Cardiac muscle cell (in vitro differentiated cells and primary cell): Measurements from ENCODE around the gene VAV3. TPM values are rescaled to one million over a fixed set of nuclear protein-coding genes. Genes with fewer than 3 reads are reported as not detected.
A peak's percentile ranks its signal among the peaks of the same experiment; 100 is the strongest.

Experiments used
- DNase-seq, 2 donors: peaks; one replicate each; pipeline versions ENCODE4 v3.0.0 to v3.0.0-alpha.2; 2010 to 2017; ENCODE audit warnings: low read depth in 1 of 2, low spot score in 1 of 2
- H3K27ac ChIP-seq: fragments of 200-600 bp; sonication (generic); 2 replicates; pipeline ENCODE4 v1.5.1; 2016
- H3K27me3 ChIP-seq: fragments of 200-600 bp; sonication (generic); 2 replicates; pipeline ENCODE4 v1.6.0; 2016; ENCODE audit warnings: control low read depth
- H3K36me3 ChIP-seq: fragments of 200-600 bp; sonication (generic); 2 replicates; pipeline ENCODE4 v1.5.1; 2016; ENCODE audit warnings: control low read depth
- H3K4me1 ChIP-seq: fragments of 200-600 bp; sonication (generic); 2 replicates; pipeline ENCODE4 v1.8.1; 2017; ENCODE audit warnings: low read depth, mild to moderate bottlenecking, mixed run types
- H3K4me3 ChIP-seq: fragments of 200-600 bp; sonication (generic); 2 replicates; pipeline ENCODE4 v1.5.1; 2016; ENCODE audit warnings: mild to moderate bottlenecking
- H3K9me3 ChIP-seq: fragments of 200-600 bp; sonication (generic); 2 replicates; pipeline ENCODE4 v1.5.1; 2017; ENCODE audit warnings: low read depth, mild to moderate bottlenecking, control low read depth
- CTCF ChIP-seq: IDR thresholded peaks from 2 replicates; pipeline ENCODE4 v1.5.1; 2012; ENCODE audit warnings: low read depth, mild to moderate bottlenecking, low read length
- polyA plus RNA-seq: library from polyadenylated mRNA; unstranded; fragments of >200 nt; fragmentation: Nextera tagmentation; extraction: Ambion mirVana; gene quantifications from 2 replicates; pipeline ENCODE4 v1.2.1, GENCODE V29; 2016
- total RNA-seq: library from RNA; depleted of rRNA; stranded (reverse); fragments of >200 nt; gene quantifications from 2 replicates; pipeline ENCODE4 v1.2.3, GENCODE V29; 2016

Gene VAV3
- total and polyA plus RNA-seq, 2 experiments from 2014 or later: 0.33 to 0.86 TPM

DNA sequence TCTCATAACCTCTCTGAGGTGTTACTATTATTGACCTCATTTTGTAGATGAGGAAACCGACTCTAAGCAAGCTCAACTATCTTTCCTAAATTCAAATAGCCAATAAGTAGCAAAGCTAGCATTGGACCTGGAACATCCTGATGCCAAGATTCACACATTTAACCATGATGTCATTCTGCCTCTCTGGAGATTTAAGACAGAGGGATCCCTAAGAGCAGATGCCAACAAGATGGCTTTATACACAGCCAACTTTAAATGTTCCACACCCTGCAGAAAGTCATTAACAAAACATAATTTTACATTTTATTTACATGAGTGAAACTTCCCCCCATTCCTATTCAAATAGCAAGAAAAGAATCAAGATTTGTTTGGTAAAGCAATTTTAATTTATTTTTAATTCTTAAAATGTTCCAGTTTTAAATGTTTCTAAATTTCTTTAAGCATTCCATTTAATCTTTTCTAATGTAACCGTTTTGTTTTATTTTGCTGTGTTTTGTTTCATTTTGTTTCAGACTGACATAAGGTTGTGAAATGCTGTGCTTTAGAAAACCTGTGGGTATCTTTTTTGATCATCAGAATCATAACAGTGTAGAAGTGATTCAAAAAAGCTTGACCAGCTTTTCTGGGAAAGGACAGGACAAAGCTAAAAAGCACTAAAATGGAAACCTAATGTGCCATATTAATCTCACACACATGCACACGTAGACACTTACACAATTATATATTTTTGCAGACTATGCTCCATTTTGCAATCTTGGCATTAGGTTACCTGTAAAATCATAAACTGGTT is 7.6 kb upstream of the VAV3 start:
- Histone ChIP-seq H3K27ac (no peak overlapping the region), H3K4me3 (no peak overlapping the region), H3K4me1 (no peaks in the 10 kb centered on the region), H3K27me3 (no peaks in the 10 kb centered on the region), H3K9me3 (no peaks in the 10 kb centered on the region), H3K36me3 (no peaks in the 10 kb centered on the region)
- DNase-seq: no peak
- TF ChIP-seq CTCF: no peak

GRCh38 chr1:107966550-107966949 is 1.6 kb upstream of the VAV3 start:
- Histone ChIP-seq H3K4me3 (no peak overlapping the region), H3K9me3 (no peaks in the 10 kb centered on the region), H3K4me1 (no peaks in the 10 kb centered on the region), H3K27ac (no peak overlapping the region), H3K36me3 (no peaks in the 10 kb centered on the region), H3K27me3 (peaks cover 31% of the 10 kb centered on the region)
- no peak for TF ChIP-seq CTCF
- no peak for DNase-seq

- H3K4me1 ChIP-seq: no peaks in the 10 kb centered on the region
- H3K27me3 ChIP-seq: peaks cover 31% of the 10 kb centered on the region
- no peak overlapping the region for H3K27ac ChIP-seq
- peak overlapping the region; percentile 71 for H3K4me3 ChIP-seq
- peak in 1 of 2 donors; percentile 25 for DNase-seq
- TF ChIP-seq CTCF: no peak
- H3K36me3 ChIP-seq: no peaks in the 10 kb centered on the region
- no peaks in the 10 kb centered on the region for H3K9me3 ChIP-seq
These were observed 457 bp downstream of the VAV3 start for GRCh38 chr1:107964336-107965109.

DNA sequence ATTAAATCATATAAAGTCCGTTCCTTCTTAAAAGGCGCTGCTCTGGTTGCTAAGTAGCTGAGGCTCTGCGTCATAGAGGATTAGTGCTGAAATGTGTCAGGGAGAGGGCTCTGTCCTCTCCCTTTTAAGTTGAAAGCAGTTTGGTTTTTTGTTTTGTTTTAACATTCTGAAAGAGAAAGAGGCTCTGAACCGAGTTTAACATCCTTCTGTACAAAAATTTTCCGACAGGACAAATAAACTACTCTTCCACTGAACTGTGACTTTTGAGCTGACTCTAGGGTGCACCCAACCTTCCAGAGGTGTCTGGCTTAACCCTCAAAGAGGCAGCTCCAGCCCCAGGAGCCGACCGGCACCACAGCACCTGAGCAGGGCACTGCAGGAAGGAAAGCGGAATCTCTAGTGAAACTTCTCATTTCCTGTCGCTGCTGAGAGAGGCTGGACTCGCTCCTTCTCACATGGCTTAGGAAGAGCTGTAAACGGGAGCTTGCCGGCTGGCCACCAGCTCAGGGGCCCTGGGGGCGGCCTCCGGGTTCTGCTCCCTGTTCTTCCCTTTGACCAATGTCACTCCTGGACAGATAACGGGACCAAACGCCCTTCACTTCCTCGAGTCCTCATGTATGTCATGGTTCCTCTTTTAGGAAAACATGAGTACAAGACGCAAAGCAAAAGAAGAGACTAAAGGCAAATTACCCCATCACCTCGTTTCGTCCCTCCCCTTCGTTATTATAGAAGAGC is 1.2 kb downstream of the VAV3 start:
- TF ChIP-seq CTCF: no peak
- Histone ChIP-seq H3K4me3 (peak overlapping the region; percentile 71), H3K36me3 (no peaks in the 10 kb centered on the region), H3K27me3 (peaks cover 31% of the 10 kb centered on the region), H3K9me3 (no peaks in the 10 kb centered on the region), H3K4me1 (no peaks in the 10 kb centered on the region), H3K27ac (no peak overlapping the region)
- peak; percentile 22 to 41 for DNase-seq

DNA sequence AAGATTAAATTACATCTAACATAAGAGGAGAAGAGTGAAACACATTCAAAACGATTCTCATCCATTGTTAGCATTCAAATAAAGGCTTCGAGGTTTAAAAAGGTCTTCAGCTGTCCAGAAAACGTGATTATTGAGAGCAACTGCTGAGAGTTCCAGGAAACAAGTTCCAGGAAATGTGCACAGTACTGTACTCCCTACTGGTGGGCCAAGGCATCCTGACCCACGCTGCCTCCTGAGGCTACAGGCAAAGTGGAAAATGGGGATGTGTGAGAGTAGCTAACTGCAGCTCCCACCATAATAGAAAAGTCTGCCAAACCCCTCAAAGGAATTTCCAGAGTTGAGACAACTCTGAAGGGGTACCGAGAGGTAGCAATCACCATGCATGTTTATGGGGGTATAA is 2.0 kb downstream of the VAV3 start:
- H3K36me3 ChIP-seq: no peaks in the 10 kb centered on the region
- H3K27ac ChIP-seq: no peak overlapping the region
- peaks cover 31% of the 10 kb centered on the region for H3K27me3 ChIP-seq
- no peak overlapping the region for H3K4me3 ChIP-seq
- H3K9me3 ChIP-seq: no peaks in the 10 kb centered on the region
- DNase-seq: no peak
- no peaks in the 10 kb centered on the region for H3K4me1 ChIP-seq
- TF ChIP-seq CTCF: no peak
